T-helper 1 cell treated with Interleukin-12 subunit alpha and Interleukin-12 subunit beta and Interleukin-4 antibody, amounts not matched to agents 30 ng/mL and 1 ng/mL, for 36 hours (primary cell): ENCODE data around the gene TET2. TPM values are rescaled to one million over a fixed set of nuclear protein-coding genes. Genes with fewer than 3 reads are reported as not detected.
"Not testable (repeated sequence)": the region's sequence is repeated elsewhere in the genome, so short reads cannot be mapped to it uniquely, and the experiment has no call there.

Source experiments
- intact Hi-C: fragments of 100-400 bp; cut with micrococcal nuclease; formaldehyde crosslinking; loops from one replicate; pipeline ENCODE4 v1.15.1; 2024
- total RNA-seq: library from RNA; stranded (reverse); gene quantifications from 2 replicates; pipeline ENCODE4 v1.2.3, GENCODE V29; 2022

Gene TET2
- total RNA-seq, 1 donor from 2014 or later: 30.2 TPM

GRCh38 chr4:105282489-105282888, 135.8 kb downstream of the TET2 start:
- intact Hi-C loops: no loop called here

GRCh38 chr4:105283501-105283900, 136.8 kb downstream of the TET2 start:
- intact Hi-C loops: no loop called here

GRCh38 chr4:105288121-105288520, 141.4 kb downstream of the TET2 start:
- intact Hi-C loops: no loop called here

GRCh38 chr4:105291925-105292324, 145.2 kb downstream of the TET2 start:
- intact Hi-C loops: no loop called here

GRCh38 chr4:105293360-105293759, 146.7 kb downstream of the TET2 start:
- intact Hi-C loops: no loop called here

GRCh38 chr4:105296672-105297071, 150.0 kb downstream of the TET2 start:
- intact Hi-C loops: no loop called here

GRCh38 chr4:105299027-105299426, 152.4 kb downstream of the TET2 start:
- intact Hi-C loops: not testable (repeated sequence)

- intact Hi-C loops: loop anchor here (10.0 kb wide), 3 partner anchors 339 to 1011 kb away; partner anchors contain the start of genes AIMP1 and TBCK
Observed at GRCh38 chr4:105304085-105304484, 157.4 kb downstream of the TET2 start.

GRCh38 chr4:105305019-105305836, 158.6 kb downstream of the TET2 start:
- intact Hi-C loops: loop anchor here (5.0 to 10.0 kb wide), 4 partner anchors 147 to 1010 kb away; partner anchors contain the start of genes AIMP1 and TBCK

- intact Hi-C loops: loop anchor here (1.0 to 10.0 kb wide), 9 partner anchors 19 to 1009 kb away; partner anchors contain the start of genes AIMP1, TBCK and TET2
Observed at GRCh38 chr4:105306158-105306781, 159.6 kb downstream of the TET2 start.

GRCh38 chr4:105306820-105307219, 160.1 kb downstream of the TET2 start:
- intact Hi-C loops: loop anchor here (1.0 to 10.0 kb wide), 9 partner anchors 20 to 1008 kb away; partner anchors contain the start of genes AIMP1, TBCK and TET2

GRCh38 chr4:105318486-105318885, 171.8 kb downstream of the TET2 start:
- intact Hi-C loops: no loop called here

GRCh38 chr4:105327222-105327621, 180.5 kb downstream of the TET2 start:
- intact Hi-C loops: no loop called here

GRCh38 chr4:105327956-105328355, 181.3 kb downstream of the TET2 start:
- intact Hi-C loops: no loop called here

GRCh38 chr4:105329081-105329480, 182.4 kb downstream of the TET2 start:
- intact Hi-C loops: no loop called here
